Stomach (tissue), 4 donors: ENCODE results near the gene LIMA1.

Source experiments
- CTCF ChIP-seq, 7 experiments: fragments of 450-650 bp in 4 of 7; fragments of 200-600 bp in 3 of 7; sonication (generic) in 3 of 7; IDR thresholded peaks; one replicate each; pipeline ENCODE4 v1.5.1; 2016 to 2019; ENCODE audit warnings: antibody characterized with exemption in 7 of 7, control low read depth in 2 of 7, mild to moderate bottlenecking in 1 of 7
- POLR2A ChIP-seq, 4 donors: fragments of 450-650 bp; IDR thresholded peaks; one replicate each; pipeline ENCODE4 v1.6.1; 2016; ENCODE audit warnings: antibody characterized with exemption in 4 of 4, control low read depth in 2 of 4, mild to moderate bottlenecking in 1 of 4, moderate library complexity in 1 of 4

DNA sequence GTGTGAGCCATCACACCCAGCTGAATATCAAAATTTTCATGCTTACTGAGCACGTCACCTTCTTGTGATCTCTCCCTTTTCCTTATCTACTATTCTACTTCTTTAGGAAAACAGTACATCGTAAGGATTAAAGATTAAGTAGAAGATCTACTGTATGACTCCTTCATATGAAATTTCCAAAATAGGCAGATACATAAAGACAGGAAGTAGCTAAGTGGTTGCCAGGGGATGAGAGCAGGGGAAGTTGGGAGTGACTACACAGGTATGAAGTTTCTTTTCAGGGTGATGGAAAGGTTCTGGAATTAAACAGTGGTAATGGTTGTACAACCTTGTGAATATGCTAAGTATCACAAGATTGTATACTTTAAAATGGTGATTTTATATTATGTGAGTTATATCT, 79.6 kb downstream of the LIMA1 start:
- TF ChIP-seq CTCF (IDR thresholded peaks at IDR 0.05) (no peak), POLR2A (IDR thresholded peaks at IDR 0.05) (no peak)
